A549 (cell line): ENCODE results near the gene SOX5. TPM values are rescaled to one million over a fixed set of nuclear protein-coding genes. Genes with fewer than 3 reads are reported as not detected.

Experiments
- ATAC-seq, 2 experiments: fragments of 200-7000 bp in 1 of 2; fragments of >200 bp in 1 of 2; cut with Nextera tagmentation in 1 of 2; cut with Tn5 transposase in 1 of 2; 3 replicates each; pipeline versions ENCODE4 v1.8.0 to v1.9.1; 2018 to 2020; ENCODE audit warnings: mild to moderate bottlenecking in 1 of 2, moderate library complexity in 1 of 2
- CTCF ChIA-PET: fragments of 300-600 bp; sonication (Branson Sonifier 250); formaldehyde crosslinking; extraction: SDS; loops from one replicate; lab custom pipeline; 2021; ENCODE audit warnings: antibody characterized with exemption, inconsistent platforms; lab: Yijun Ruan, JAX
- POLR2A ChIA-PET: fragments of 350-600 bp; formaldehyde crosslinking; extraction: SDS; loops from one replicate; lab custom pipeline; 2021; ENCODE audit warnings: antibody characterized with exemption, inconsistent platforms; lab: Yijun Ruan, JAX
- DNase-seq, 2 experiments: peaks; one replicate each; pipeline versions ENCODE4 v3.0.0 to v3.0.0-alpha.2; 2011 to 2016; ENCODE audit warnings: low read depth in 1 of 2, low spot score in 1 of 2
- FAIRE-seq: peaks from 2 replicates; lab custom pipeline; 2011; peaks lifted over from hg19 to GRCh38; lab: Jason Lieb, UNC
- H3K27ac ChIP-seq, 2 experiments: fragments of >200 bp; sonication (Bioruptor Twin); formaldehyde crosslinking; 3 replicates each; pipeline ENCODE4 v1.5.1; 2016 to 2017
- H3K4me1 ChIP-seq: fragments of >200 bp; sonication (Bioruptor Twin); formaldehyde crosslinking; 3 replicates; pipeline ENCODE4 v1.6.1; 2016
- H3K4me2 ChIP-seq: fragments of >200 bp; sonication (Bioruptor Twin); formaldehyde crosslinking; 3 replicates; pipeline ENCODE4 v1.6.1; 2016
- H3K4me3 ChIP-seq: fragments of >200 bp; sonication (Bioruptor Twin); formaldehyde crosslinking; 3 replicates; pipeline ENCODE4 v1.5.1; 2016
- H3K9me3 ChIP-seq: fragments of >200 bp; sonication (Bioruptor Twin); formaldehyde crosslinking; 3 replicates; pipeline ENCODE4 v1.6.1; 2016
- BHLHE40 ChIP-seq: IDR thresholded peaks from 2 replicates; pipeline ENCODE4 v1.6.1; 2012; ENCODE audit warnings: low read depth, low read length, inconsistent platforms
- CBX2 ChIP-seq: fragments of 200-600 bp; sonication (generic); IDR thresholded peaks from 2 replicates; pipeline ENCODE4 v1.6.1; 2016; ENCODE audit warnings: low read depth, mild to moderate bottlenecking, borderline replicate concordance
- CHD4 ChIP-seq: fragments of 200-600 bp; sonication (generic); IDR thresholded peaks from 2 replicates; pipeline ENCODE4 v1.6.1; 2016; ENCODE audit warnings: antibody characterized with exemption, mild to moderate bottlenecking, borderline replicate concordance
- EHMT2 ChIP-seq: fragments of 200-600 bp; sonication (generic); IDR thresholded peaks from 2 replicates; pipeline ENCODE4 v1.6.1; 2016; ENCODE audit warnings: antibody characterized with exemption, low read depth, mild to moderate bottlenecking, moderate library complexity
- HOXB5 ChIP-seq: fragments of 250-450 bp; sonication (Bioruptor Pico); IDR thresholded peaks from 2 replicates; pipeline ENCODE4 v1.5.0; 2020; ENCODE audit warnings: mild to moderate bottlenecking, moderate library complexity
- JUN ChIP-seq, 2 experiments: fragments of >200 bp; sonication (Bioruptor Twin); formaldehyde crosslinking; IDR thresholded peaks; 2 replicates in 1 of 2; 3 replicates in 1 of 2; pipeline ENCODE4 v1.6.1; 2016 to 2017
- JUNB ChIP-seq: fragments of >200 bp; sonication (Bioruptor Twin); formaldehyde crosslinking; IDR thresholded peaks from 2 replicates; pipeline ENCODE4 v1.6.1; 2016
- KDM1A ChIP-seq: fragments of 200-600 bp; sonication (generic); IDR thresholded peaks from 2 replicates; pipeline ENCODE4 v1.6.1; 2016; ENCODE audit warnings: low read depth, mild to moderate bottlenecking
- KDM5A ChIP-seq: fragments of 200-600 bp; sonication (generic); IDR thresholded peaks from 2 replicates; pipeline ENCODE4 v1.6.1; 2016; ENCODE audit warnings: antibody characterized with exemption, mild to moderate bottlenecking
- MAFK ChIP-seq: fragments of 450-650 bp; IDR thresholded peaks from 2 replicates; pipeline ENCODE4 v1.6.1; 2014; ENCODE audit not compliant: partially characterized antibody
- NFE2L2 ChIP-seq: fragments of 150-350 bp; conservative IDR thresholded peaks from 2 replicates; pipeline ENCODE4 v1.6.1; 2014; ENCODE audit warnings: low read length
- POLR2A ChIP-seq: IDR thresholded peaks from 2 replicates; pipeline ENCODE4 v1.6.1; 2012; ENCODE audit warnings: mild to moderate bottlenecking, low read length
- RAD21 ChIP-seq, 2 experiments: fragments of >200 bp in 1 of 2; sonication (Bioruptor Twin) in 1 of 2; formaldehyde crosslinking in 1 of 2; IDR thresholded peaks in 1 of 2; conservative IDR thresholded peaks in 1 of 2; 2 replicates in 1 of 2; 3 replicates in 1 of 2; pipeline ENCODE4 v1.6.1; 2012 to 2018; ENCODE audit warnings: inconsistent platforms in 1 of 2
- RARB ChIP-seq: fragments of 250-450 bp; sonication (Bioruptor Pico); IDR thresholded peaks from 2 replicates; pipeline ENCODE4 v1.8.0; 2021; ENCODE audit warnings: mild to moderate bottlenecking, moderate library complexity
- RFX5 ChIP-seq: fragments of 450-650 bp; IDR thresholded peaks from 2 replicates; pipeline ENCODE4 v1.7.1; 2014; ENCODE audit warnings: antibody characterized with exemption, mild to moderate bottlenecking, moderate library complexity
- RNF2 ChIP-seq: fragments of 200-600 bp; sonication (generic); IDR thresholded peaks from 2 replicates; pipeline ENCODE4 v1.6.1; 2016; ENCODE audit warnings: low read depth, mild to moderate bottlenecking, antibody characterized with exemption, moderate library complexity, borderline replicate concordance
- SREBF2 ChIP-seq: fragments of 450-650 bp; IDR thresholded peaks from 2 replicates; pipeline ENCODE4 v1.6.1; 2014; ENCODE audit warnings: mild to moderate bottlenecking, moderate library complexity
- TFCP2L1 ChIP-seq: fragments of 250-450 bp; sonication (Bioruptor Pico); IDR thresholded peaks from 2 replicates; pipeline ENCODE4 v1.5.0; 2021; ENCODE audit warnings: mild to moderate bottlenecking
- ZC3H11A ChIP-seq: fragments of 450-650 bp; IDR thresholded peaks from 2 replicates; pipeline ENCODE4 v1.6.1; 2014; ENCODE audit warnings: antibody characterized with exemption, mild to moderate bottlenecking
- ZSCAN20 ChIP-seq: fragments of 250-450 bp; sonication (Bioruptor Pico); IDR thresholded peaks from 2 replicates; pipeline ENCODE4 v1.8.0; 2022; ENCODE audit warnings: mild to moderate bottlenecking, moderate library complexity
- WGBS: methylation state at CpG from one replicate; pipeline ENCODE4 v1.1.6; 2017; ENCODE audit errors: missing lambda C conversion rate; 5-methylcytosine and 5-hydroxymethylcytosine counted together
- polyA plus RNA-seq, 4 experiments: library from polyadenylated mRNA; depleted of rRNA in 3 of 4; stranded (reverse); fragments of >200 nt; fragmentation: RNase III in 1 of 4; extraction: RNeasy Plus Mini Kit Qiagen cat#74134 plus additional on column Dnase treatment in 1 of 4; gene quantifications; 2 replicates in 3 of 4; 3 replicates in 1 of 4; pipeline ENCODE4 v1.2.3, GENCODE V29; 2011 to 2017
- TF ChIP-seq, protein P1 (sequence below): fragments of 450-650 bp; IDR thresholded peaks from 2 replicates; pipeline ENCODE4 v1.6.1; 2014; ENCODE audit warnings: antibody characterized with exemption
- TF ChIP-seq, protein P2 (sequence below): IDR thresholded peaks from 2 replicates; pipeline ENCODE4 v1.6.1; 2012
- TF ChIP-seq, protein P3 (sequence below): fragments of >200 bp; sonication (Bioruptor Twin); formaldehyde crosslinking; IDR thresholded peaks from 3 replicates; pipeline ENCODE4 v1.6.1; 2016
- TF ChIP-seq, protein P4 (sequence below): fragments of 250-450 bp; sonication (Bioruptor Pico); IDR thresholded peaks from 2 replicates; pipeline ENCODE4 v1.5.0; 2021; ENCODE audit warnings: mild to moderate bottlenecking, moderate library complexity, borderline replicate concordance
- TF ChIP-seq, protein P5 (sequence below): fragments of 150-350 bp; IDR thresholded peaks from 2 replicates; pipeline ENCODE4 v1.6.1; 2014; ENCODE audit warnings: low read depth, mild to moderate bottlenecking, low read length

Gene SOX5
- polyA plus RNA-seq, 2 of the 4 experiments (the other 2 are of a cell fraction): not detected

DNA sequence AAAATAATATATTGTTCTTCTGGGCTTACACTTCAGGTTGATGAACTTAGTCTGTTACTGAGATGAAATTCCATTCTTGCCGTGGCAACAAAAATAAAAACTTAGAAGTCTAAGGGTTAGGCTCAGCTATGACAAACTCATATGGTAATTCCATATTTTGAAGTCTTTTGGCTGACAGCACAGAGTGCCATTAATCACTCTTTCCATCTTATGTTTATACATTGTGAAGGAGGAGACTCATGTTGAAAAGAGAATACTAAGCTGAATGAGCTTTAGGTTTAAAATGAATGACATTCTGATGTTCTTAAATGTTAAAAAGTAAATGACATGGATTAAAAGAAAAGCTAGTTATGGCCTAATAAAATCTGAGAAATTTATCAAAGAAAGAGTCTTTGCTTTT is 291.9 kb downstream of the SOX5 start:
- ChIA-PET POLR2A (no interaction called here), CTCF (interaction anchor here (0.9 kb wide), 1 partner anchor 8 kb away, joined by 3 read pairs; no protein-coding TSS in a partner anchor)
- TF ChIP-seq TFCP2L1 (no peak), RAD21 (conservative IDR thresholded peaks at IDR 0.05 in 1 of 2, IDR thresholded peaks at IDR 0.05 in 1 of 2) (no peak), CHD4 (no peak), CBX2 (no peak), SREBF2 (no peak), JUNB (no peak), JUN (IDR thresholded peaks at IDR 0.05) (no peak)
- TF ChIP-seq, protein P1, sequence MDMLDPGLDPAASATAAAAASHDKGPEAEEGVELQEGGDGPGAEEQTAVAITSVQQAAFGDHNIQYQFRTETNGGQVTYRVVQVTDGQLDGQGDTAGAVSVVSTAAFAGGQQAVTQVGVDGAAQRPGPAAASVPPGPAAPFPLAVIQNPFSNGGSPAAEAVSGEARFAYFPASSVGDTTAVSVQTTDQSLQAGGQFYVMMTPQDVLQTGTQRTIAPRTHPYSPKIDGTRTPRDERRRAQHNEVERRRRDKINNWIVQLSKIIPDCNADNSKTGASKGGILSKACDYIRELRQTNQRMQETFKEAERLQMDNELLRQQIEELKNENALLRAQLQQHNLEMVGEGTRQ: no peak
- TF ChIP-seq, protein P2, sequence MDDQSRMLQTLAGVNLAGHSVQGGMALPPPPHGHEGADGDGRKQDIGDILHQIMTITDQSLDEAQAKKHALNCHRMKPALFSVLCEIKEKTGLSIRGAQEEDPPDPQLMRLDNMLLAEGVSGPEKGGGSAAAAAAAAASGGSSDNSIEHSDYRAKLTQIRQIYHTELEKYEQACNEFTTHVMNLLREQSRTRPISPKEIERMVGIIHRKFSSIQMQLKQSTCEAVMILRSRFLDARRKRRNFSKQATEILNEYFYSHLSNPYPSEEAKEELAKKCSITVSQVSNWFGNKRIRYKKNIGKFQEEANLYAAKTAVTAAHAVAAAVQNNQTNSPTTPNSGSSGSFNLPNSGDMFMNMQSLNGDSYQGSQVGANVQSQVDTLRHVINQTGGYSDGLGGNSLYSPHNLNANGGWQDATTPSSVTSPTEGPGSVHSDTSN: no peak
- TF ChIP-seq, protein P3, sequence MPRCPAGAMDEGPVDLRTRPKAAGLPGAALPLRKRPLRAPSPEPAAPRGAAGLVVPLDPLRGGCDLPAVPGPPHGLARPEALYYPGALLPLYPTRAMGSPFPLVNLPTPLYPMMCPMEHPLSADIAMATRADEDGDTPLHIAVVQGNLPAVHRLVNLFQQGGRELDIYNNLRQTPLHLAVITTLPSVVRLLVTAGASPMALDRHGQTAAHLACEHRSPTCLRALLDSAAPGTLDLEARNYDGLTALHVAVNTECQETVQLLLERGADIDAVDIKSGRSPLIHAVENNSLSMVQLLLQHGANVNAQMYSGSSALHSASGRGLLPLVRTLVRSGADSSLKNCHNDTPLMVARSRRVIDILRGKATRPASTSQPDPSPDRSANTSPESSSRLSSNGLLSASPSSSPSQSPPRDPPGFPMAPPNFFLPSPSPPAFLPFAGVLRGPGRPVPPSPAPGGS: no peak
- TF ChIP-seq, protein P4, sequence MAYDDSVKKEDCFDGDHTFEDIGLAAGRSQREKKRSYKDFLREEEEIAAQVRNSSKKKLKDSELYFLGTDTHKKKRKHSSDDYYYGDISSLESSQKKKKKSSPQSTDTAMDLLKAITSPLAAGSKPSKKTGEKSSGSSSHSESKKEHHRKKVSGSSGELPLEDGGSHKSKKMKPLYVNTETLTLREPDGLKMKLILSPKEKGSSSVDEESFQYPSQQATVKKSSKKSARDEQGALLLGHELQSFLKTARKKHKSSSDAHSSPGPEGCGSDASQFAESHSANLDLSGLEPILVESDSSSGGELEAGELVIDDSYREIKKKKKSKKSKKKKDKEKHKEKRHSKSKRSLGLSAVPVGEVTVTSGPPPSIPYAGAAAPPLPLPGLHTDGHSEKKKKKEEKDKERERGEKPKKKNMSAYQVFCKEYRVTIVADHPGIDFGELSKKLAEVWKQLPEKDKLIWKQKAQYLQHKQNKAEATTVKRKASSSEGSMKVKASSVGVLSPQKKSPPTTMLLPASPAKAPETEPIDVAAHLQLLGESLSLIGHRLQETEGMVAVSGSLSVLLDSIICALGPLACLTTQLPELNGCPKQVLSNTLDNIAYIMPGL (CRISPR knock-in tag): no peak
- Histone ChIP-seq H3K9me3 (no peaks in the 10 kb centered on the region), H3K27ac (no peak overlapping the region), H3K4me1 (no peaks in the 10 kb centered on the region), H3K4me3 (no peak overlapping the region), H3K4me2 (no peak overlapping the region)
- ATAC-seq (no peak), FAIRE-seq (no peak), DNase-seq (no peak)
- 0% methylated on average over 1 of the region's 1 CpG for WGBS

DNA sequence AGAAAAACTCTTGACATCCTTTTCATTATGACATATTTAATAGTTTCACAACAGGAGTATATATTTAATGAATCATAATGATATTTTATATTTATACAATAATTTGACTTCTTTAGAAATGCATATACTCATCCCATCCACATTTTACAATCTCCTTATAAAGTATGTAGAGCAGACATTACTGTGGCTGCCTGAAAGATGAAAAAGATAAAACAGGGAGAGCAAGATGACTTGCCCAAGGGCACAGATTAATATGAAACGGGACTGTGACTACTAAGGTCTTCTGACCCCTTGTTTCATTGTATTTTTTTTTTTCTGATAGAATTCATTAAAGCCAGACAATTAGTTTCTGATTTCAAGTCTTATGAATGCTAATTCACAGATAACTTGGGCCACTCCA is 293.6 kb downstream of the SOX5 start:
- 0% methylated on average over 1 of the region's 1 CpG for WGBS
- Histone ChIP-seq H3K4me2 (no peak overlapping the region), H3K4me3 (no peak overlapping the region), H3K27ac (no peak overlapping the region), H3K9me3 (no peaks in the 10 kb centered on the region), H3K4me1 (no peaks in the 10 kb centered on the region)
- DNase-seq (no peak), FAIRE-seq (no peak), ATAC-seq (no peak)
- TF ChIP-seq TFCP2L1: no peak
- TF ChIP-seq NFE2L2: no peak
- TF ChIP-seq, protein P2: no peak
- no peak for TF ChIP-seq ZC3H11A
- TF ChIP-seq RFX5: no peak
- no peak for TF ChIP-seq MAFK
- no peak for TF ChIP-seq HOXB5
- ChIA-PET CTCF (no interaction called here), POLR2A (no interaction called here)

DNA sequence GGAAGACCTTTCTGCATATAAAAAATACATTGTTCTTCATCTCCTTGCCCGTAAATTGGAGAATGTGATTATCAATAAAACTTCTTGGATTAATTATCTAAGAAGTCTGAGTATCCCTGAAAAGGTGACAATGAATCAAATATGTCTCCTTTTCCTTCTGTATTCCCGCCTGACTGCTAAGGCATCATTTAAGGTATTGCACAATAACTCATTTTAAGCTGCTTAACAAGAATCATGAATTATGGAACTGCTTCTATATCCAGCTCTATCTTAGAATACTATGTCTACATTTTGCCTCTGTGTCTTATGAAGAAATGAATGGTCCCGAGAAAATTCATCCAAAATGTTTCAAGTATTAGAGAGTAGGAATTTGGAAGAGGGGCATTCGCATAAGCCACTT is 294.4 kb downstream of the SOX5 start:
- no peak overlapping the region for H3K27ac ChIP-seq
- H3K4me1 ChIP-seq: no peaks in the 10 kb centered on the region
- no peak for DNase-seq
- no peaks in the 10 kb centered on the region for H3K9me3 ChIP-seq
- H3K4me3 ChIP-seq: no peak overlapping the region
- no peak for ATAC-seq
- WGBS: 17% methylated on average over 4 of the region's 4 CpGs
- H3K4me2 ChIP-seq: no peak overlapping the region
- no peak for FAIRE-seq
- CTCF ChIA-PET: no interaction called here
- POLR2A ChIA-PET: no interaction called here
- TF ChIP-seq KDM5A (no peak), RARB (CRISPR knock-in tag) (no peak), BHLHE40 (no peak), ZSCAN20 (CRISPR knock-in tag) (no peak), EHMT2 (no peak), RNF2 (no peak), POLR2A (no peak), KDM1A (no peak)
- TF ChIP-seq, protein P5, sequence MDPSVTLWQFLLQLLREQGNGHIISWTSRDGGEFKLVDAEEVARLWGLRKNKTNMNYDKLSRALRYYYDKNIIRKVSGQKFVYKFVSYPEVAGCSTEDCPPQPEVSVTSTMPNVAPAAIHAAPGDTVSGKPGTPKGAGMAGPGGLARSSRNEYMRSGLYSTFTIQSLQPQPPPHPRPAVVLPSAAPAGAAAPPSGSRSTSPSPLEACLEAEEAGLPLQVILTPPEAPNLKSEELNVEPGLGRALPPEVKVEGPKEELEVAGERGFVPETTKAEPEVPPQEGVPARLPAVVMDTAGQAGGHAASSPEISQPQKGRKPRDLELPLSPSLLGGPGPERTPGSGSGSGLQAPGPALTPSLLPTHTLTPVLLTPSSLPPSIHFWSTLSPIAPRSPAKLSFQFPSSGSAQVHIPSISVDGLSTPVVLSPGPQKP: no peak
- TF ChIP-seq, protein P2: no peak
